Activated T-cell treated with anti-CD3 and anti-CD28 coated beads for 4 hours (primary cell): ENCODE data around the gene DPYD.

Experiments used
- DNase-seq: peaks from one replicate; pipeline ENCODE4 v3.0.0-alpha.2; 2020

The DPYD gene

GRCh38 chr1:97603776-97604175, 317.1 kb downstream of the DPYD start:
- DNase-seq: no peak

GRCh38 chr1:97603218-97603617, 317.6 kb downstream of the DPYD start:
- DNase-seq: no peak

- no peak for DNase-seq
Observed at GRCh38 chr1:97599447-97599846, 321.4 kb downstream of the DPYD start.

- no peak for DNase-seq
Observed at GRCh38 chr1:97593192-97593591, 327.6 kb downstream of the DPYD start.

- no peak for DNase-seq
Observed at GRCh38 chr1:97588772-97589171, 332.1 kb downstream of the DPYD start.

- DNase-seq: no peak
Observed at GRCh38 chr1:97581614-97582051, 339.2 kb downstream of the DPYD start.

GRCh38 chr1:97577613-97578012, 343.2 kb downstream of the DPYD start:
- no peak for DNase-seq

GRCh38 chr1:97573553-97573952, 347.3 kb downstream of the DPYD start:
- DNase-seq: no peak

- DNase-seq: no peak
Observed at GRCh38 chr1:97572561-97572960, 348.3 kb downstream of the DPYD start.

- no peak for DNase-seq
Observed at GRCh38 chr1:97571760-97572159, 349.1 kb downstream of the DPYD start.

- DNase-seq: no peak
Observed at GRCh38 chr1:97570691-97571090, 350.1 kb downstream of the DPYD start.

- no peak for DNase-seq
Observed at GRCh38 chr1:97567000-97567749, 353.7 kb downstream of the DPYD start.

- DNase-seq: no peak
Observed at GRCh38 chr1:97565886-97566285, 354.9 kb downstream of the DPYD start.

GRCh38 chr1:97563926-97564325, 356.9 kb downstream of the DPYD start:
- no peak for DNase-seq

- DNase-seq: no peak
Observed at GRCh38 chr1:97562081-97562480, 358.8 kb downstream of the DPYD start.

- no peak for DNase-seq
Observed at GRCh38 chr1:97560714-97561113, 360.1 kb downstream of the DPYD start.

GRCh38 chr1:97553971-97554370, 366.9 kb downstream of the DPYD start:
- no peak for DNase-seq

GRCh38 chr1:97551113-97551512, 369.7 kb downstream of the DPYD start:
- no peak for DNase-seq

- no peak for DNase-seq
Observed at GRCh38 chr1:97545446-97545845, 375.4 kb downstream of the DPYD start.

- DNase-seq: no peak
Observed at GRCh38 chr1:97540346-97540888, 380.4 kb downstream of the DPYD start.

- DNase-seq: no peak
Observed at GRCh38 chr1:97538113-97538512, 382.7 kb downstream of the DPYD start.

GRCh38 chr1:97533358-97533757, 387.5 kb downstream of the DPYD start:
- DNase-seq: no peak

GRCh38 chr1:97529600-97529999, 391.2 kb downstream of the DPYD start:
- no peak for DNase-seq

GRCh38 chr1:97524211-97524610, 396.6 kb downstream of the DPYD start:
- DNase-seq: no peak

- no peak for DNase-seq
Observed at GRCh38 chr1:97516588-97516987, 404.2 kb downstream of the DPYD start.
